Measurements from ENCODE around the gene JAZF1. TPM values are rescaled to one million over a fixed set of nuclear protein-coding genes. Genes with fewer than 3 reads are reported as not detected.

Gene JAZF1
- total RNA-seq, 1 experiment from 2014 or later, result 6.9 TPM

GRCh38 chr7:28191751-28192150, 11.2 kb upstream of the JAZF1 start:
- DNase-seq (ENCODE audit: low read depth), result no peak

- DNase-seq (ENCODE audit: low read depth), result no peak
Observed at GRCh38 chr7:28191184-28191583, 10.6 kb upstream of the JAZF1 start.

- no peak for DNase-seq (ENCODE audit: low read depth)
Observed at GRCh38 chr7:28190077-28190710, 9.6 kb upstream of the JAZF1 start.

DNA sequence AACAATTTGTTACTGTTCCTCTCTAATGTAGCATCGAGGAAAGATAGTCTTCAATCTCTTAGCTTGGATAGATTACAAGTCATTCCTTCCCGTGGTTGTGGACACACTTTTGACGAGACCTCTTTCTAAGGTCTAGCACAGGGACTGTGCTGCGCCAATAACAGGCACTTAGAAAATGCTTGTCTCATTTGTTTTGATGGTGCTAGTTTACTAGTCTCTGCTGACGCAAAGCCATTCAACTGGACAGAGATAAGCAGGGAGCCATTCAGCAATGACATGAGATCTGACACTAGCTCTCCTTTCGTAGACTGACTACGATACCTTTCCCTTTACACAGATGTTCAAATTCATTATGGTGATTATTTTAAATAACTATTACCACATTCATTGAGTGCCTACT, 6.4 kb upstream of the JAZF1 start:
- no peak for DNase-seq (ENCODE audit: low read depth)

DNA sequence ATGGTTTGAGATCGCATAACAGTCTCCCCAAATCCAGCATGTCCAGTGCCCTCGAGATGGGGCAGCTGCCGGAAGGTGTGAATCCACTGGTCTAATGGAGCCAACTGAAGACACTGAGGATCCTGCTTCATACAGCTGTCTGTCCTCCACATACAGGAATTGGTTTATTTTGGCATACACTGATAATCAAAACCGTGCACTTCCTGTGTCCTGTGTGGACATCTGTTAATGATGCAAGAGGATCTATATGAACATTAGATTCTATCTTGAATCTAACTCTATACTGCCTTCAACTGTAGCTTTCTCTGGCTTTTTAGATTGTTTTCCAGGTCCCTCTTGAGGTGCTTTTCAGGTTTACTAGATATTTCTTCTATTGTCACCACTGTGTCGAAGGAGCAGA, 3.0 kb upstream of the JAZF1 start:
- no peak for DNase-seq (ENCODE audit: low read depth)

DNA sequence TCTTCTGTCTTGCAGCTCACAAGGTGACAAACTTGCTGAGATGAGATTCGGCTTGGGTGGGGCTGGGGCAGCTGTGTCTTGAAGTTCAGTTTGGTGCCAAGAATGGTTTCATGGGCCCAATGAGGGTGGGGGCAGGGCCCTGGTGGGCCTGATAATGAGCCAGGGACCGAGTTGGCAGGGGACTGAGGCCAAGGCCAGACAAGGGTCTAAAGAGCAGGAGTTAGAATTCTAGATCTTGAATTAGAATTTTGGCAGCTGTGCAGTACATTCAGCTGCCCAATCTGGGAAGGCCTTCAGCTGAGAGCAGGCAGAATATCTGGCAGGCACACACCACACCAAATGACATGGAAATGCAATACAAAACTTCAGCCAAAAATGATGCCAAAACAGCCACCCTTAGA, 1.5 kb upstream of the JAZF1 start:
- DNase-seq (ENCODE audit: low read depth), result no peak

GRCh38 chr7:28181416-28181815, 821 bp upstream of the JAZF1 start:
- DNase-seq (ENCODE audit: low read depth), result no peak

DNA sequence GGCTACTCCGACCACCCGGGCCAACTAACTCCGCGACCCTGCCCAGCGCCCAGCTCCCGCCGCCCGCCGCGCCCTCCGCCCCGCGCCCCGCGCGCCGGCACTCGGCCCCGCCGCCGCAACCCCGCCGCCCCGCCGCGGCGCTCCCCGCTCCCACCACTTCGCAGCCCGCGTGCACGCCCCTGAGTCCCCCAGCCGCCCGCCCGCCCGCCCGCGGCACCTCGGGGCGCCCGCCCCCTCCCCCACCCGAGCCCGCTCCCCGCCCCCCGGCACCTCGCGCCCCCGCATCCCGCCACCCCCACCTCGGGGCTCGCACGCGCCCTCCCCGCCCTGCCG, 598 bp downstream of the JAZF1 start:
- DNase-seq (ENCODE audit: low read depth), result no peak

DNA sequence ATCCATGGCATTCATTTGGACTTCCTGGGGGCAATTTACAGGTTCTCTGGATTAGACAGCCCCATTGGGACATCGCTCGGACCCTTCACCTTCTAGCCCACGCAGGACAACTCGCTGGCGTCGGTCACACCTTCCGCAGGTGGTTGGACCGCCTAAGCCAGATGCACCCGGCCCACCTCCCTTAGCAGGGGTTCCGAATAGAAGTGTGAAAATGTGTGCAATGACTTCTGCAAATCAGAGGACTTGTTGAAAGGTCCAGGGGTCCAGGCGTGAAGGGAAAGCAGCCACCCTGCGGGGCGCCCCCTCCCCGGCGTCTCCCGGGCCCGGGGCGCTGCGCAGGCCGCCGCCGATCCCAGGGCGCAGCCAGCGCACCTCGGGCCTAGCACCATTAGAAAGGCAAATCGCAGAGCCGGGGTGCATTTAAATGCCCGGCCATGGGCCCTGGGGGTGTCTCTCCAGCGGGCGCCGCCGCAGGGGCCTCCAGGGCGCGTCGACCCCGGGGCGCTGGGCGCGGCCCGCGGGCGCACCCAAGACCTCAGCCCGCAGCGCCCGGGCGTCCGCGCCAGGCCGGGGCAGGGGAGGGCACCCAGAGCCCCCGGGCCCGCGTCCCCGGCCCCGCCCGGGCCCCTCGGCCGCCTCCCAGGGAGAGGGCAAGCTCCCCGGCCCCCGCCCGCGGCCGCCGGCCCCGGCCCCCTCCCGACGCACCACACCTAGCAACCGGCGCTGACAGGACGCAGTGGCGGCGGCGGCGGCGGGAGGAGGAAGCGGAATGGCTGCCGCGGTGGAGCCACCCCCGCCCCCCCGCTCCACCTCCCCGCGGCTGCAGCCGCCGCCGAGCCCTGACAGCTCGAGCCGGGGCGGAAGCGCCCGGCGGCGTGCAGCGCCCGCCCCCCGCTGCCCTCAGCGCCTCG, 1.2 kb downstream of the JAZF1 start:
- DNase-seq (ENCODE audit: low read depth), result peak; percentile 89

- DNase-seq (ENCODE audit: low read depth), result no peak
Observed at GRCh38 chr7:28178599-28178998, 2.0 kb downstream of the JAZF1 start.

GRCh38 chr7:28177836-28178235, 2.8 kb downstream of the JAZF1 start:
- DNase-seq (ENCODE audit: low read depth), result no peak

DNA sequence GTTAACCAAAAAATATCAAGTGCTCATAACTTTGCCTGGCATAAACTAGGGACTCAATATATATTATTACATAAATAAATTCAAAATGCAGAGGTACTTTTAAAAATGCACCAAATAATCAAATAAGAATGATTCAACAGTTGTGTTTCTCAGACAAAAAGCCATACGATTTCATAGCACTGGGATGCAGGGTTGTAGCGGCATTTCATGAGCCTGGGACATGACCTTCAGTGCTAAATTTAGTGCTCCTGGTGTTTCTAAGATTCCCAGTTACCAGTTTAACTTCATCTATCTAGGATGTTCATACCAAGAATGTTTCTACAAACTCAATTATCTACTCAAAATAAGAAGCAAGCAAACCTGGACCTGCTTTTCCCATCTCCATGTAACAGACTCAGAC, 4.0 kb downstream of the JAZF1 start:
- DNase-seq (ENCODE audit: low read depth), result no peak

DNA sequence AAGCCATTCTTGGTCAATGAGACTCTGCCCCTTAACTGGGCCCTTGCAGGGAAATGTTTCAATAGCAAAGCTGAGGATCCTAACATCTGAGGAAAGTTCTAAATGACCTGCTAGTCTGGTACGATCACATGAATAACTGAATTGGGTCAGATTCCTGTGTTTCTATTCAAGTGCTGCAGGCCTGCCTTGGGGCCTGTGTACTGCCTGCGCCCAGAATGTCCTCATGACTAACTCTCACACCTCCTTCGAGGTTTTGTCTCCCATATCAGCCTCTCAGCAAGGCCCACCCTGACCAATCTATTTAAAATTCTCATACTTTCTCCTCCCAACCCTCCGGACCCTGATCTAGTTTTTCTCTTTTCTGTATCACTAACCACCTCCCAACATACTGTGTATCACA, 4.4 kb downstream of the JAZF1 start:
- no peak for DNase-seq (ENCODE audit: low read depth)

GRCh38 chr7:28174901-28175661, 5.5 kb downstream of the JAZF1 start:
- DNase-seq (ENCODE audit: low read depth), result no peak

DNA sequence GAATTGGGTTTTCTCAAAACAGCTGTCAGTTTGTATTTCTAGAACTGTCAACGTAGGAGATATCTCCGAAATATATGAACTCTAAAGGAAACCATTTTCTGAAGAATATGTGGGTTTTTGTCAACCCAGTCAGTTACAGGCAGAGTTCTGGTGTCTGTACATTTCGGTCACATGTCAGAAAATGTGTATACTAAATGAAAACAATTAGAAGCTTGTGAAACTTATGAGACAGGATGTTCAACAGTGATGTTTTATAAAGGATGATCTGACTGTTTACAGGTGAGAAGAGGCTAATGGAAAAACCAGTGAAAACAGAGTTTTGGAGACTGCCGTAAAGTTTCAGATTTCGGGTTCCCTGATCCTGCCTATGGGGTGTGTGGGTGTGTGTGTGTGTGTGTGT, 6.2 kb downstream of the JAZF1 start:
- no peak for DNase-seq (ENCODE audit: low read depth)

- DNase-seq (ENCODE audit: low read depth), result no peak
Observed at GRCh38 chr7:28173531-28173930, 7.1 kb downstream of the JAZF1 start.

DNA sequence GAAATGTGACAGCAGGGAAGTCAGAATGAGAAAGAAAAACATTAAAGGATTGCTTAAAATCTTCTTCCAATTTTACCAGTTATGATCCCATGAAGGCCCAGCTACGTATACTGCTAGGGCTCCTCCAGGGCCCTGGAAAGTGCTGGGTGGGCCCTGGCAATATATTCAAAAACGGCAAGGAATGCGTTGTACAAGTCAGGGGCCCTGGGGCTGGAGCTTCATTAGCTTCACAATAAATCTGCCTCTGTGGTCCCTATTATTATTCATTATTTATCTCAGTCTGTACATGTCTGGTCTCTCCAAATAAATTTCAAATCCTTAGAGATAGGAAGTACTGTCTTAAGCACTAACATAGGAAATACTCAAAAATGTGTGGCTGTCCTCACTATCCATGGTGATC, 7.6 kb downstream of the JAZF1 start:
- DNase-seq (ENCODE audit: low read depth), result no peak

- no peak for DNase-seq (ENCODE audit: low read depth)
Observed at GRCh38 chr7:28170701-28171100, 9.9 kb downstream of the JAZF1 start.

DNA sequence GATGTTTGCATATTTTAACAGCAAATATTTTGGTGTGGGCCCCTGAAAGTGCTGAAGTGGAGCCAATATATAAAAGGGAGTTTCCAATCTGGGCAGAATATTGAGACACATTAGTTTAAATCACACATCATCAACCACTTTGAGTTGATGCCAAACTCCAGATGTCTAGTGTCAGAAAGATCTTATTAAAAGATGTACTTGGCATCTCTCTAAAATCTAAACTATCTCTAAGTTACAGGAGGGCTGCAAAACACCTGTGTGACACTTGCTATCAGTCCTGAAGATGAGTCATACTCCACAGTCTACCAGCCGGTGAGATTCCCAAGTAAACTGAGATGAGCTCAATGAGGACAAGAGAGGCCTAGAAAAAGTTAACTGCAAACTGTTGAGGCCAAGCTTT, 11.4 kb downstream of the JAZF1 start:
- no peak for DNase-seq (ENCODE audit: low read depth)

GRCh38 chr7:28168393-28169158, 12.0 kb downstream of the JAZF1 start:
- no peak for DNase-seq (ENCODE audit: low read depth)

GRCh38 chr7:28166982-28167715, 13.4 kb downstream of the JAZF1 start:
- DNase-seq (ENCODE audit: low read depth), result no peak

All from Daoy (cell line).